HG02885 (cell line): ENCODE results near the gene OTX1.
"Not testable (repeated sequence)": the region's sequence is repeated elsewhere in the genome, so short reads cannot be mapped to it uniquely, and the experiment has no call there.

Experiments
- ATAC-seq: cut with Tn5 transposase; IDR thresholded peaks from one replicate; pipeline ENCODE4 v1.9.1; 2021; ENCODE audit warnings: mild to moderate bottlenecking; ENCODE audit not compliant: unreplicated experiment, poor library complexity

The OTX1 gene

DNA sequence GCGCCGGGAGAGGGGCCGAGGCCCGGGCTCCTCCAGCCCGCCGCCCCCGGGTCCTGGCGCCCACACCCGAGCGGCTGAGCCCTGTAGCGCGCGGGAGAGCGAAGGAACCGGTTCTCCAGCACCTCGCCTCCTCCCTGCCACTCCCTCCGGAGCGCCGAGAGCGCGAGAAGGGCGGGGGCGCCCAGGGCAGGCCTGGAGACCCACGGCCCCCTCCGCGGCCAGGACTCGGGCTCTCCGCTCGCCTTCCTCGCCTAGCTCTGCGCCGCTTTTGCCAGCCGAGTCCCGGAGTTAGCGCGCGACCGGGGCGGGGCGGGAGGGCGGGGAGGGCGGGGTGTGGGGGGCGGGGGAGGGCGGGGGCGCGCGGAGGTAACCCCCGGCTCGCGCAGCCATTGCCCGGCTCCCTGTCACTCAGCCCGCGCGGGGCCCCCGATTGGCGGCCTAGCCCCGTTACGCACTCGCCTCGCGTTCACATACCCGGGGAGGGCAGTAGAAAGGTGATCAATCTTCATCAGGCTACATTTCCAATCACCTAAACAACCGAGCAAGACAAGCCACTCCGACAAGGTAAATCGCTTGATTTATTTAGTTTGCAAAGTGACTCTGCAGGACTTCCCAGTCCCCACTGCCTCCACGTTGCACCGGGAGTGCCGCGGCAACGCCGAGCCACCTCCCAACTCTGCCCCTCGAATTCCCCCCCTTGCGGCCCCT, at the start of gene OTX1:
Gene OTX1, plus strand, starts transcription at position 497 of the 708 bp plus-strand sequence. CDS start 2,161 bp downstream, outside the sequence.
- ATAC-seq: peak; percentile 87

DNA sequence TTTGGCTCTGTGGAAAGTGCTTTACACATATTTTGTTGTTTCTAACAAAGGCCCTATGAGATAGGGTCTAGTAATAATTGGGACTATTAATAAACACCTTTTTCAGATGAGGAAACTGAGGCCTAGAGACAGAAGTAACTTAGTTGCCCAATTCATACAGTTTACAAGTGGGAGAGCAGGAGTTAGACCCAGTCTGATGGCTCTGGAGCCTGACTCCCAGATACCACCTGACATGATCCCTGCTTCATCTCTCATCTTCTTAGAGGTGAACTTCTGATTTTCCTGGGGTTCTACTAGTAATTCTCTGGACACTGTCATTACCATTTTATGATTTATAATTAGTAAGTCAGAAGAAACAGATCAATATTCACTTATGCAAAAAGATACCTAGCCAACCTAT, 49.1 kb upstream of the OTX1 start:
- no peak for ATAC-seq

DNA sequence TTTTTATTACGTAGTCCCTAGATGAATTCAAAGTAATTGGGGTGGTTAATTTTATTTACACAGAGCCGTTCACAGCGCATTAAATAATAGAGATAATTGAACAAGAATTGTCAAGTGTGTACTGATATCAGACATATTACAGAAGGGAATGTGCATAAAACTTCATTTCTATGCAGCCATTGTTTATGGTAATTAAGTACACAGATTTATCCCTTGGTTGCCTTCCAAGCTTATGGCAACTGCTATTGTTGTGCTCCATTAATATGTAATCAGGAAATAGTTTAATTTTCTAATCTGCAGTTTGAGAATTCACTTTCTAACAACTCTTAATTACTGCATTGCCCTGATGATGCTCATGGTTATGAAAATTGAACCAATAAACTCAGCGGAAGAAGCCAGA, 47.3 kb upstream of the OTX1 start:
- no peak for ATAC-seq

- no peak for ATAC-seq
Observed at GRCh38 chr2:63007813-63008458, 42.7 kb upstream of the OTX1 start.

- no peak for ATAC-seq
Observed at GRCh38 chr2:63008838-63009237, 41.8 kb upstream of the OTX1 start.

DNA sequence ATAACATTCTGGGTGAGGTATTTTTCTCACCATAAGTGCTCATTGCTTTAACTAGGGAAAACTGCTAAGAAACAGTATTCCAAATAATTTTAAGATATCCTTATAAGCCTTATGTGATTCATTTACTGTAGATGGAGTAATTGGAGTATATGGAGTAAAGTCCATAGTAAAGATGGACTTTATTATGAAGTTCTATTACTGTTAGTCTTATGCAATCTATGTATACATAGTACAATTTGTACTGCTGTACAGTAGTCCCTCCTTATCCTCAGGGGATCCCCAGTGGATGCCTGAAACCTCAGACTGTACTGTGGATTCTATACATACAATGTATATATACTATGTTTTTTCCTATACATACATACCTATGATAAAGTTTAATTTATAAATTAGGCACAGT, 41.1 kb upstream of the OTX1 start:
- ATAC-seq: no peak

- ATAC-seq: no peak
Observed at GRCh38 chr2:63012541-63012940, 38.1 kb upstream of the OTX1 start.

- ATAC-seq: no peak
Observed at GRCh38 chr2:63013438-63013837, 37.2 kb upstream of the OTX1 start.

- ATAC-seq: no peak
Observed at GRCh38 chr2:63015389-63015788, 35.2 kb upstream of the OTX1 start.

DNA sequence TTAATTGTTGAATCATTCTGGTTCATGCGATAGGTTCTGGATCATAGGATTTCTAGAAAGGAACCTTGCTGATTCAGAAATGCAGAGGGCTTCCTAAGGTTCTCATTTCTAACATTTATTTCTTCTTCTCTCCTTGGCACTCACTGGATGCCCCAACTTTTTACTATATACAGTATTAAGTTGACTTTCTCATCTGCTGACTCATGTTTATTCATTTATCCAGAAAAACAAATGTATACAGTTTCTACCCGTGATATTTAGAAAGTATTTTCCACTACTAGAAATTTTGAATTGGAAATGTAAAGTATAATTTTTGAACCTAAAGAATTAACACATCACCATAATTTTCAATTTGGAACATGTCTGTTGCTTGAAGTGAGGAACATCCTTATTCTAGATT, 32.2 kb upstream of the OTX1 start:
- no peak for ATAC-seq

GRCh38 chr2:63019686-63020085, 30.9 kb upstream of the OTX1 start:
- ATAC-seq: not testable (repeated sequence)

- no peak for ATAC-seq
Observed at GRCh38 chr2:63023444-63023843, 27.2 kb upstream of the OTX1 start.

DNA sequence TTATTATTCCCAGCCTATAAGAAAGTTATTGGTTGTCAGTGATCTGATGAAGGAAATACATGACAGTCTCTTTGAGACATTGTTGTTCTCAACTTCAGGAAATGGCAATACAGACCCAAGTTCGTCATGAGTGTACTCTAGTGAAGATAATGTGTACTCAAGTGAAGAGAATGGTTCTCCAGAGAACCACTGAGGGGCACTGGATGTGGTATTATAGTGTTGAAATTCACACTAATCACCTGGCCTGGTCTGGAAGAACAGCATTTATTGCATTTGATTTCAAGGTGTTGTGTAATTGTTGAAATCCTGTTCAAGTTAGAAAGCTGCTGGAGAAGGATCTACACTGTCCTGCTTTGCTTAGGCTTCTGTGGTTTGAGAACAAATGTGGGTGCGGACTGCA, 23.4 kb upstream of the OTX1 start:
- no peak for ATAC-seq

DNA sequence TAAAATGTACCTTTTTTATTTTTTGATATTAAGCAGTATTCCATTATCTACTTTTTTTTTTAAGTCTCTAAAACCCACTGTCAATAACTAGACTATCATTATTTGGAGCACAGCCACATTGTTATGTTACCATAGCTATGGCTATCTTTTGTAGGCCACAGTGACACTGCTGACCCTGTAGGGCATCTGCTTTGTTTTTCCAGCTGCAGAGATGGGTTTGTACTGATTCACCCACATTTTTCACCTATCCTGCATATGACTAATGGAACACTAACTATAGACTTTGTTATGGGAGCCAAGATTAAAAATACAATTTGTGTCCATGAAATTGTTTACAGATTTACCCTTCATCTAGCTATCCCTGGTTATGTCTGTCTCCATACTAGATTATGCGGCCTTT, 21.6 kb upstream of the OTX1 start:
- no peak for ATAC-seq

DNA sequence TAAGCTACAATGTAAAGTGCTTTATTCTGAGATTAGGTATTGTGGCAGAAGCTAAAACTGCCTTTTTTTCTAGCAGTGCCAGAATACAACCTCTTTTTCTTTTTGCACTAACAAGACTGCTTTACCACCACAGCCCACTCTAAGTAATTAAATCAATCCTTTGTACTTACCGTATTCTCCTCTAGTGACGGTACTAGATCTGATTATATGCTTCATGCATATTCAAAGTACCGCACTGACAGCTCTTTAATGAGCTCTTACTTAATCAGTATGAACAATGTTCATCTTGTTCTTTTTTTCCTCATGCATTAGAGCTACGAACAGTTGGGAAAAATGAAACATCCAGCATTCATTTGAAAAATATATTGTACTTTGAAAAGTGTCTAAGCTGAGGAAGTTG, 16.1 kb upstream of the OTX1 start:
- ATAC-seq: no peak

DNA sequence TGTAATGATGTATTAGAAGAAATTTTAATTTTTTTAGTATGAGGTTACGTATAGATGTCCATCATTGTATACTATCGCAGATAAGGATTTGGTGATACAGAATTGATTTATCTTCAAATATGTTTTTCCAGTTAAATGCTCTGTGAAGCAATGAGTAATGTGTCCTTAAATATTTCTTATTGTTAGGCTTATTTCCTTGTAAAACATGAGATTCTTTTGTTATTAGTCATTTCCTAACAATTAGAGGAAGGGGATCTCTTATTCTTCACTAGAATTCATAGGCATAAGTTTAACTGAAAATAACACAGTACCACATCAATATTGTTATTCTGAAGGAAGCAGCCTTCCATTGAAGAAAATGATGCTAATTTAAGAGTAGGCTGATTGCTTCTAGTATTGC, 15.5 kb upstream of the OTX1 start:
- no peak for ATAC-seq

- ATAC-seq: no peak
Observed at GRCh38 chr2:63035660-63036059, 15.0 kb upstream of the OTX1 start.

DNA sequence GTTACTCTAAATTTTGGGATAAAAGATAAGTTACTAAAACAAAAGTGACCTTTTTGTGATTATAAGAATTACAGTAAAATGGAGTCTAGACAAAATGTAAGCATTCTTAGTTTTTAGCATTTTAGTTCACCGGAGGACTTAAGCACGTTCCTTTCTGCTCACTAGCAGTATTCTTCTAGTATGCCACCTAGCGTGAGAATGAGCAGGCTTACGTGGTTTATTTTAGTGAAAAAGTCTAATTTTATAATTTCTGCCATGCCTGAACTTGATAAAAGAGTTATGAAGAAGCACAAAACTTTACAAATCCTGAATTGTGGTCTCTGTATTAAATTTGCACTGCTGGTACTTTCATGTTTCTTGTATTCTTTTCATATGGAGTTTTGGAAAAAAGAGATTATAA, 12.6 kb upstream of the OTX1 start:
- no peak for ATAC-seq

DNA sequence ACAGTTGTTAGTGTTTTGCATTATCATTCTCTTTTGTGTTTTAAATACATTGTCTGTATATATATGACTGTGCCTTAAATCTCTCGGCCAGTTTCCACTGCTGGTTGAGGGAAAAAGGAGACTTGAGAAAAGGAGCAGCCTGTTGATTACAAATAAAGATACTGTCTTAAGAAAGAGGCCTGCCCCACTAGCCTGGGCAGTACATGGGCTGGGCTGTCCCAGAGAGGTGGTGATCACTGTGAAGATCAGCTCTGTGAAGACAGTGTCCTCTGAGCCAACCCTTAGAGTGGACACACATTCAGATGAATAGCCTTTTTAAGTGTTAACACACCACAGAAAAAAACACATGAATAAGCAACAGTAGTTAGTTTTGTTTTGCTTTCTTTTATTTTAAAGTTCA, 10.0 kb upstream of the OTX1 start:
- ATAC-seq: no peak

GRCh38 chr2:63041592-63041991, 9.0 kb upstream of the OTX1 start:
- ATAC-seq: no peak

GRCh38 chr2:63044362-63045327, 6.0 kb upstream of the OTX1 start:
- ATAC-seq: no peak
